PC-3 (cell line): ENCODE data around the gene ERO1B. TPM values are rescaled to one million over a fixed set of nuclear protein-coding genes. Genes with fewer than 3 reads are reported as not detected.

Experiments used
- ATAC-seq: fragments of 200-7000 bp; cut with Tn5 transposase; 2 replicates; pipeline ENCODE4 v1.9.1; 2020; ENCODE audit warnings: mild to moderate bottlenecking, moderate library complexity
- BruUV-seq: library from RNA; stranded (reverse); fragments of 400-500 nt; replicated peaks from 2 replicates; lab custom pipeline; 2021; lab: Mats Ljungman, UMichigan
- CTCF ChIA-PET: fragments of 300-600 bp; sonication (Branson Sonifier 250); formaldehyde crosslinking; loops from one replicate; lab custom pipeline; 2022; ENCODE audit warnings: antibody characterized with exemption; lab: Charles Lee
- POLR2A ChIA-PET: fragments of 300-600 bp; sonication (Branson Sonifier 250); formaldehyde crosslinking; loops from one replicate; lab custom pipeline; 2022; ENCODE audit warnings: antibody characterized with exemption; ENCODE audit not compliant: unreplicated experiment; lab: Charles Lee
- DNase-seq: peaks from one replicate; pipeline ENCODE4 v3.0.0-alpha.2; 2015
- H2AFZ ChIP-seq: fragments of 300-600 bp; sonication (generic); 2 replicates; pipeline ENCODE4 v1.6.0; 2016; ENCODE audit warnings: antibody characterized with exemption, low read length
- H3F3A ChIP-seq: fragments of 300-600 bp; sonication (generic); one replicate; pipeline ENCODE4 v1.6.0; 2017; ENCODE audit warnings: antibody characterized with exemption, low read length, control low read depth, mild to moderate bottlenecking; ENCODE audit not compliant: unreplicated experiment
- H3K27ac ChIP-seq: fragments of 300-600 bp; sonication (generic); 2 replicates; pipeline ENCODE4 v1.5.1; 2016; ENCODE audit warnings: mild to moderate bottlenecking, low read length
- H3K27me3 ChIP-seq: fragments of 300-600 bp; sonication (generic); 2 replicates; pipeline ENCODE4 v1.6.1; 2016; ENCODE audit warnings: low read length, mixed read lengths
- H3K36me3 ChIP-seq: fragments of 300-600 bp; sonication (generic); 2 replicates; pipeline ENCODE4 v1.6.1; 2016; ENCODE audit warnings: low read depth, mixed run types, low read length, mixed read lengths
- H3K4me1 ChIP-seq: fragments of 300-600 bp; sonication (generic); 2 replicates; pipeline ENCODE4 v1.5.1; 2016; ENCODE audit warnings: low read length; ENCODE audit not compliant: insufficient read depth
- H3K4me2 ChIP-seq: fragments of 300-600 bp; sonication (generic); 2 replicates; pipeline ENCODE4 v1.6.0; 2016; ENCODE audit warnings: low read length
- H3K4me3 ChIP-seq: fragments of 300-600 bp; sonication (generic); 2 replicates; pipeline ENCODE4 v1.5.1; 2016; ENCODE audit warnings: mild to moderate bottlenecking, low read length, mixed read lengths
- H3K79me2 ChIP-seq: fragments of 300-600 bp; sonication (generic); 2 replicates; pipeline ENCODE4 v1.6.1; 2017; ENCODE audit warnings: low read length, mixed read lengths
- H3K9ac ChIP-seq: fragments of 300-600 bp; sonication (generic); 2 replicates; pipeline ENCODE4 v1.6.0; 2016; ENCODE audit warnings: mild to moderate bottlenecking, low read length
- H3K9me2 ChIP-seq: fragments of 300-600 bp; sonication (generic); replicated peaks from 2 replicates; pipeline ENCODE4 v1.6.1; 2016; ENCODE audit warnings: mixed run types, low read length, mixed read lengths
- H3K9me3 ChIP-seq: fragments of 300-600 bp; sonication (generic); 2 replicates; pipeline ENCODE4 v1.6.1; 2016; ENCODE audit warnings: low read length, mixed read lengths
- H4K20me1 ChIP-seq: fragments of 300-600 bp; sonication (generic); 2 replicates; pipeline ENCODE4 v1.6.1; 2016; ENCODE audit warnings: low read length, mixed read lengths
- EZH2 ChIP-seq: fragments of 300-600 bp; sonication (generic); IDR thresholded peaks from one replicate; pipeline ENCODE4 v1.6.1; 2017; ENCODE audit warnings: antibody characterized with exemption, mild to moderate bottlenecking, low read length; ENCODE audit not compliant: unreplicated experiment
- EZH2phosphoT487 ChIP-seq: fragments of 300-600 bp; sonication (generic); IDR thresholded peaks from 2 replicates; pipeline ENCODE4 v1.6.1; 2018; ENCODE audit warnings: mild to moderate bottlenecking, antibody characterized with exemption, low read length, borderline replicate concordance
- intact Hi-C: fragments of 100-400 bp; cut with micrococcal nuclease; formaldehyde crosslinking; loops from 2 replicates; pipeline ENCODE4 v1.9.0; 2023
- total RNA-seq: library from RNA; depleted of rRNA; stranded (reverse); fragments of >200 nt; gene quantifications from 2 replicates; pipeline ENCODE4 v1.2.3, GENCODE V29; 2014; rRNA removed
- TF ChIP-seq, protein P1 (sequence below): fragments of 300-600 bp; sonication (generic); conservative IDR thresholded peaks from 2 replicates; pipeline ENCODE4 v1.5.1; 2017; ENCODE audit warnings: antibody characterized with exemption, low read depth, mild to moderate bottlenecking, low read length

ERO1B gene
- total RNA-seq, 1 experiment from 2014 or later, result 0.95 TPM

DNA sequence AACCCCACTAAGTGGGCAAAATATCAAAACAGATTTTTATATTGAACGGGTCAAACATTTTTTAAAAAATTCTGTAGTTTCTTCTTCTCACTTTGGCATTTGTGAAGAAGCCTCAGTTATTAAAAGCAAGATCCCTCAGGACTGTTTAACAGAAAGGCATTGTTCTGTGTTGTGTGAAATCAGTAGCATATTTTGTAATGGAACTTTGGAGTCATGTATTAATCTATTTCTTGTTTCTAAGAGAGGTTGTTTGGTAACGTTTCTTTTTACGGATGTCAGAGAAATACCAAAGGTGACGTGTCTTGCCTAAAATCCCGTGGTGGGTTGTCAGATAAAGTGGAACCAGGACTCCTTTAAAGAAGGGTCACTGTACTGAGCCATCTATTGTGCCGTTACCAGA, 115.7 kb downstream of the ERO1B start:
- ATAC-seq (no peak), DNase-seq (no peak)
- CTCF ChIA-PET, result no interaction called here
- no peak overlapping the region for H3K27ac ChIP-seq
- POLR2A ChIA-PET, result no interaction called here
- no peaks in the 10 kb centered on the region for H4K20me1 ChIP-seq
- no peaks in the 10 kb centered on the region for H3K4me1 ChIP-seq
- H3K9me3 ChIP-seq, result no peaks in the 10 kb centered on the region
- H3K36me3 ChIP-seq, result no peaks in the 10 kb centered on the region
- H3F3A ChIP-seq, result no peaks in the 10 kb centered on the region
- H3K4me2 ChIP-seq, result no peak overlapping the region
- H3K4me3 ChIP-seq, result no peak overlapping the region
- no TSS peak for BruUV-seq
- no peak overlapping the region for H3K9ac ChIP-seq
- no peaks in the 10 kb centered on the region for H3K27me3 ChIP-seq
- H2AFZ ChIP-seq, result no peak overlapping the region
- intact Hi-C loops, result no loop called here
- no peak for TF ChIP-seq EZH2phosphoT487
- no peak for TF ChIP-seq EZH2
- TF ChIP-seq, protein P1, sequence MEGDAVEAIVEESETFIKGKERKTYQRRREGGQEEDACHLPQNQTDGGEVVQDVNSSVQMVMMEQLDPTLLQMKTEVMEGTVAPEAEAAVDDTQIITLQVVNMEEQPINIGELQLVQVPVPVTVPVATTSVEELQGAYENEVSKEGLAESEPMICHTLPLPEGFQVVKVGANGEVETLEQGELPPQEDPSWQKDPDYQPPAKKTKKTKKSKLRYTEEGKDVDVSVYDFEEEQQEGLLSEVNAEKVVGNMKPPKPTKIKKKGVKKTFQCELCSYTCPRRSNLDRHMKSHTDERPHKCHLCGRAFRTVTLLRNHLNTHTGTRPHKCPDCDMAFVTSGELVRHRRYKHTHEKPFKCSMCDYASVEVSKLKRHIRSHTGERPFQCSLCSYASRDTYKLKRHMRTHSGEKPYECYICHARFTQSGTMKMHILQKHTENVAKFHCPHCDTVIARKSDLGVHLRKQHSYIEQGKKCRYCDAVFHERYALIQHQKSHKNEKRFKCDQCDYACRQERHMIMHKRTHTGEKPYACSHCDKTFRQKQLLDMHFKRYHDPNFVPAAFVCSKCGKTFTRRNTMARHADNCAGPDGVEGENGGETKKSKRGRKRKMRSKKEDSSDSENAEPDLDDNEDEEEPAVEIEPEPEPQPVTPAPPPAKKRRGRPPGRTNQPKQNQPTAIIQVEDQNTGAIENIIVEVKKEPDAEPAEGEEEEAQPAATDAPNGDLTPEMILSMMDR, result no peak
- no peaks in the 10 kb centered on the region for H3K79me2 ChIP-seq
- H3K9me2 ChIP-seq, result no peaks in the 10 kb centered on the region

Other genes with a start within 250 kb of the ERO1B start
- gene NID1, start 216.9 kb downstream of the ERO1B start, total RNA-seq, result 11.1 and 13.1 TPM in 2 replicates
- 0.69 and 2.3 TPM in 2 replicates for gene GPR137B, start 139.4 kb downstream of the ERO1B start, total RNA-seq
- gene EDARADD, start 112.3 kb upstream of the ERO1B start, total RNA-seq, result 0.17 and 0.91 TPM in 2 replicates
- 45.7 and 47.9 TPM in 2 replicates for gene LGALS8, start 242.0 kb upstream of the ERO1B start, total RNA-seq